AG09319 (cell line): ENCODE results near the gene RFC2.

Experiments used
- DNase-seq: peaks from one replicate; pipeline ENCODE4 v3.0.0-alpha.2; 2010; ENCODE audit warnings: low read depth; ENCODE audit errors: extremely low read depth
- TF ChIP-seq, protein P1 (sequence below): IDR thresholded peaks from 2 replicates; pipeline ENCODE4 v1.5.1; 2011; ENCODE audit warnings: low read depth, mild to moderate bottlenecking, inconsistent platforms, low read length, moderate library complexity

The RFC2 gene

DNA sequence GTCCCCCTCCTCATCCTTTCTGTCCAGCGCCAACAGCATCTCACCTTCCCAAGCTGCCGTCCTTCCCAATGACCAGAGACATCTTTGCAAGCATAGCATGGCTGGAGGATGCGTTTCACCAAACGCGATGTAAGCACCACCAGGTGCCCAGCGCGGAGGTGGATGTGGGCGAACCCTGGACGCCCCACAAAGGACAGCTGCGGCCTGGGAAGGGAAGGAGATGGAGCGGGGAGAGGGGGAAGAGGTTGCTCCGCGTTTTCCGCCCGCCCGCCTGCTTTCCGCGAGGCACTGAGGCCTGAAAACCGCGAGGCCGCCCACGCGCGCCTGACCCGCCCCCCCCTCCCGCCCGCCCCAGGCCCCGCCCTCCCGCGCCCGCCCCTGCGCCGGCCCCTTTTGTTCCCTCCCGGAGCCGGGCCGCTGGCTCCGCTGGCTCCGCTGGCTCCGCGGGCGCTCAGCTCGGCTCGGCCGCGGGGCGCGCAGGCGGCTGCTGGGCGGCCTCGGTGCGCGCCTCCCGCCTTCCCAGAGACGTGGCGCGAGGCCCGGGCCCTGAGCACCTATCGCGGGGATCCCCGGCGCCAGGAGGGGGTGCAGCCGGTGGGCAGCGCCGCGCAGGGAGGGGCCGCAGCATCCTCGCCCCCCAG is 34.9 kb upstream of the RFC2 start, which contains the start of gene CLIP2:
CLIP2 (plus strand) TSS at position 390 of the 641 bp plus-strand sequence. CDS start 28,140 bp downstream, outside the sequence.
- TF ChIP-seq, protein P1, sequence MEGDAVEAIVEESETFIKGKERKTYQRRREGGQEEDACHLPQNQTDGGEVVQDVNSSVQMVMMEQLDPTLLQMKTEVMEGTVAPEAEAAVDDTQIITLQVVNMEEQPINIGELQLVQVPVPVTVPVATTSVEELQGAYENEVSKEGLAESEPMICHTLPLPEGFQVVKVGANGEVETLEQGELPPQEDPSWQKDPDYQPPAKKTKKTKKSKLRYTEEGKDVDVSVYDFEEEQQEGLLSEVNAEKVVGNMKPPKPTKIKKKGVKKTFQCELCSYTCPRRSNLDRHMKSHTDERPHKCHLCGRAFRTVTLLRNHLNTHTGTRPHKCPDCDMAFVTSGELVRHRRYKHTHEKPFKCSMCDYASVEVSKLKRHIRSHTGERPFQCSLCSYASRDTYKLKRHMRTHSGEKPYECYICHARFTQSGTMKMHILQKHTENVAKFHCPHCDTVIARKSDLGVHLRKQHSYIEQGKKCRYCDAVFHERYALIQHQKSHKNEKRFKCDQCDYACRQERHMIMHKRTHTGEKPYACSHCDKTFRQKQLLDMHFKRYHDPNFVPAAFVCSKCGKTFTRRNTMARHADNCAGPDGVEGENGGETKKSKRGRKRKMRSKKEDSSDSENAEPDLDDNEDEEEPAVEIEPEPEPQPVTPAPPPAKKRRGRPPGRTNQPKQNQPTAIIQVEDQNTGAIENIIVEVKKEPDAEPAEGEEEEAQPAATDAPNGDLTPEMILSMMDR = no peak
- DNase-seq = peak; percentile 28

DNA sequence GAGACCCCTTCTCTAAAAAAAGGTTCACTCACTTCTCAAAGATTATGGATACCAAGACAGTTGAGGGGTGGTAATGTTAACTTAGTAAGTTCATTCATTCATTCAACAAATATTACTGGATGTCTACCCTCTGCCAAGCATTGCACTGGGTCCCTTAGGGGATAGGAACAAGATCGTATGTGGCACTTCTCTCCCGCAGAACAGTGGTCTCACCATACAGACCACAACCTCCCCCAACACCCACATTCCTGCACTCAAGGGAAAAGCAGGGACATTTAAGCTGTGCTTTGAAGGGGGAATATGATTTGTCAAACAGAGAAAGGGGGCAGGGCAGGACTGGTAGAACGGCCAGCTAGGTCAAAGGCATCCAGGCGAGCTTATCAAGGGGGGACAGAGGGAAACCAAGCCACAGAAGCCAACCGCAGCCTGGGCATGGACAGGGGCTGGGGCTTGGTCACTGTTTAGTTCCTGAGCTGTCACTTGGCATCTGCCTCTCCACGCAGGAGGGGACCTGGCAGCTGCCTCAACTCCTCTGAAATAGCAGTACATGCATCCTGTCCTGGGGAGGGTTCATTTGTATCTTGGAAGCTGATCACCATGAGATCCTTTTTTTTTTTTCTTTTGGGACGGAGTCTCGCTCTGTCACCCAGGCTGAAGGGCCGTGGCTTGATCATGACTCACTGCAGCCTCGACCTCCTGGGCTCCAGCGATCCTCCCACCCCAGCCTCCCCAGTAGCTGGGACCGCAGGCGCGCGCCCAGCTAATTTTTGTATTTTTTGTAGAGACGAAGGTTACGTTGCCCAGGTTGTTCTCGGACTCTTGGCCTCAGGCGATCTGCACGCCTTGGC is 34.1 kb upstream of the RFC2 start:
- TF ChIP-seq, protein P1 = no peak
- DNase-seq = no peak

DNA sequence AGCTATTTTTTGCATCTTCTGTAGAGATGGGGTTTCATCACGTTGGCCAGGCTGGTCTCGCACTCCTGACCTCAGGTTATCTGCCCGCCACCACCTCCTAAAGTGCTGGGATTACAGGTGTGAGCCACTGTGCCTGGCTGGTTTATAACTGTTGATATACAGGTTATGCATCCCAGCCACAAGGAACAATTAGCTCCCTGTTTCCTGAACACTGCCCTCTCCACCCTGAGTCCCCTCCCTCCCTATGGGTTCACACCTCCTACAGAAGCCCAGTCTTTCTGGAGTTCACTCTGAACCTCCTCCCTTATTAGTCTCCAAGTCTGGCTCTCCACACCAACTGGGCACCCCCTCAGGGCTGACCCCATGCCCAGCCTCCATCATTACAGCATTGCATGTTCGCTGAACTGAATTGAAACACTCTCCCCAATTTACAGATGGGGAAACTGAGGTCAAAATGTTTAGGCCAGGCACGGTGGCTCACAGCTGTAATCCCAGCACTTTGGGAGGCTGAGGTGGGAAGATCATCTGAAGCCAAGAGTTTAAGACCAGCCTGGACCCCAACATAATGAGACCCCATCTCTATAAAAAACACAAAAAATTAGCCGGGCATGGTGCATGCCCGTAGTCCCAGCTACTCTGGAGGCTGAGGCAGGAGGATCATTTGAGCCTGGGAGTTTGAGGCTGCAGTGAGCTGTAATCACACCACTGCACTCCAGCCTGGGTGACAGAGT is 33.3 kb upstream of the RFC2 start:
- no peak for DNase-seq
- TF ChIP-seq, protein P1 = no peak

DNA sequence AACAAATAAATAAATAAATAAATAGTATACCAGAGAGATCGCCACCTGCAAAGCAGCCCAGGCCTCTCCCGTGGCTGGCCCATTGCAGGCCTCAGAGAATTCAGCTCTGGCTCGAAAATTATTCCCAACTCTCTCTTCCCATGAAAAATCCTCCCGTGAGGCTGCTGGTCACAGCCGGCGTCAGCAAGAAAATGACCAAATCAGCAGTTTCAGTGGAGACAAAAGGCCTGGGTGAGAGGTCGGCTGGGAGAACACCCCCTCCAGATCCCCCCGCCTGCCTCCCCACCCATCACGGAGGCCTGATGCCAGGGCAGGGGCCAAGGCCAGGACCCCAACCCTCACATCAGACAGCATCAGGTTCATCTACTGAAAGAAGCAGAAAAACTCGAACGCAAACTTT is 31.9 kb upstream of the RFC2 start:
- DNase-seq = no peak
- TF ChIP-seq, protein P1 = no peak

DNA sequence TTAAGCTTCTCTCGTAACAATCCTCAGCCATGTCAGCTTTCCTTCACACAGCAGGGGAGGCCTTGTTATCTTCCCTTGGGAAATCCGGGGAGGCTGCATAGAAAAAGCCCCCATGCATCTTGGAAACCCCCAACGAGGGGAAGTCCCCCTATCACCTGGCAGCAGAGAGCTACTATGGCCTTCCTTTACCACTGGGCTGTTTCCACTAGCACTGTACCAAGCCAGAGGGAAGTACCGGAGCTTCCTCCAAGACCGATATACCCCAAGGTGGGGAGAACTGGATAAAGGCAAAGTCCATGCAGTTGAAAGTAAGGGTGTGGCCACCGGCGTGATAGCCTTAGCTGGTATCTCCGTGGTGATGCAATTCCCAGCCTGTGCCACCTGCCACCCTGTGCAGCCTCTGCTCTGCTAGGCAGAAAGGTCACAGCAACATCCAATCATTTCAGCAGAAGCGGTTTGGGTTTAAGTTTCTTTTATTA is 30.6 kb upstream of the RFC2 start:
- no peak for DNase-seq
- TF ChIP-seq, protein P1 = no peak

DNA sequence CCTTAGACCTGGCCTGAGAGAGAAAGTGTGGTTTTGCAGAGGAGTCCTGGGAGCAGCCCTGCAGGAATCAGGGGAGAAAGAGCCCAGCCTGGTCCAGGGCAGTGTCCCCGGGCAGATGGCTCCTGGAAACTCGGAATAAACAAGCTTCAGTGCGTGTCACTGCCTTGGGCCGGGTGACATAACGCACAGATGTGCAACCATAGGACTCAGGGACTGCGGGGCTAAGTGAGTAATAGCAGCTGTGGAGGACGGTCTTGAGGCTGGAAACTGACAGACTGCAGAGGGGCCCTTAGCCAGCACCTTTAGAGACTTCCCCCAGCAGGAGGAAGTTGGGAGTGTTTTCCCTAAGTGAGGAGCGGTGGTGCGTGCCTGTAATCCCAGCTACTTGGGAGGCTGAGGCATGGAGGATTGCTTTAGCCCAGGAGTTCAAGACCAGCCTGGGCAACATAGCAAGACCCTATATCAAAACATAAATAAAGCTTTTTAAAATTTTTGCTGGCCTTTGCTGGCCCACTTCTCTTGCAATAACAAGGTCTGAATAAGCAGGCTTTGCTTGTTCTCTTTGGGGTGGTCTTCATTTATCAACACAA is 29.8 kb upstream of the RFC2 start:
- TF ChIP-seq, protein P1 = no peak
- DNase-seq = no peak
